Ascending aorta (tissue), 2 donors: Measurements from ENCODE around the gene XPNPEP3. TPM values are rescaled to one million over a fixed set of nuclear protein-coding genes. Genes with fewer than 3 reads are reported as not detected.

Experiments used
- DNase-seq, 2 donors: peaks; one replicate each; pipeline ENCODE4 v3.0.0-alpha.2; 2019; ENCODE audit warnings: low spot score in 2 of 2
- H3K27ac ChIP-seq, 2 donors: fragments of 200-600 bp; sonication (generic); one replicate each; pipeline ENCODE4 v1.5.1; 2016 to 2017; ENCODE audit warnings: mild to moderate bottlenecking in 1 of 2
- H3K27me3 ChIP-seq: fragments of 200-600 bp; sonication (generic); one replicate; pipeline ENCODE4 v1.5.1; 2017
- H3K36me3 ChIP-seq, 2 donors: fragments of 200-600 bp; sonication (generic); one replicate each; pipeline ENCODE4 v1.5.1; 2016
- H3K4me1 ChIP-seq, 2 donors: fragments of 200-600 bp; sonication (generic); one replicate each; pipeline ENCODE4 v1.5.1; 2016 to 2017; ENCODE audit warnings: mild to moderate bottlenecking in 1 of 2
- H3K4me3 ChIP-seq, 2 donors: fragments of 200-600 bp; sonication (generic); one replicate each; pipeline ENCODE4 v1.5.1; 2016 to 2017; ENCODE audit warnings: mild to moderate bottlenecking in 1 of 2
- H3K9me3 ChIP-seq, 2 donors: fragments of 200-600 bp; sonication (generic); one replicate each; pipeline ENCODE4 v1.5.1; 2016
- CTCF ChIP-seq, 3 experiments: fragments of 200-600 bp in 2 of 3; fragments of 450-650 bp in 1 of 3; sonication (generic) in 2 of 3; IDR thresholded peaks; one replicate each; pipeline ENCODE4 v1.5.1; 2016 to 2019; ENCODE audit warnings: antibody characterized with exemption in 3 of 3, mild to moderate bottlenecking in 1 of 3, moderate library complexity in 1 of 3
- intact Hi-C: fragments of 100-400 bp; cut with DNase I; formaldehyde crosslinking; loops from one replicate; pipeline ENCODE4 v1.15.1; 2023
- total RNA-seq: library from RNA; depleted of rRNA; stranded (reverse); fragments of >200 nt; gene quantifications from one replicate; pipeline ENCODE4 v1.1.0, GENCODE V29; 2016

The XPNPEP3 gene
- total RNA-seq, 1 donor from 2014 or later = 1.1 TPM

- peaks cover 5 to 29% of the 10 kb centered on the region in 2 donors for H3K36me3 ChIP-seq
- intact Hi-C loops = loop anchor here (1.0 to 5.0 kb wide), 9 partner anchors 29 to 515 kb away; partner anchors contain the start of genes ACO2, L3MBTL2, PHF5A and RANGAP1
- peak overlapping the region; percentile 78 to 83 for H3K4me3 ChIP-seq
- no peak for TF ChIP-seq CTCF (IDR thresholded peaks at IDR 0.05)
- DNase-seq = no peak
- H3K4me1 ChIP-seq = peaks cover 3 to 18% of the 10 kb centered on the region in 2 donors
- no peaks in the 10 kb centered on the region for H3K9me3 ChIP-seq
- H3K27ac ChIP-seq = peak overlapping the region; percentile 95
- H3K27me3 ChIP-seq = no peaks in the 10 kb centered on the region
These were observed 95.1 kb downstream of the XPNPEP3 start for GRCh38 chr22:40951795-40952605.

GRCh38 chr22:40953471-40953870 lies 96.5 kb downstream of the XPNPEP3 start:
- no peak for DNase-seq
- no peak overlapping the region for H3K4me3 ChIP-seq
- H3K27me3 ChIP-seq = no peaks in the 10 kb centered on the region
- intact Hi-C loops = loop anchor here (5.0 kb wide), 3 partner anchors 96 to 514 kb away; partner anchors contain the start of genes ACO2, PHF5A, ST13 and TEF
- peaks cover 12 to 33% of the 10 kb centered on the region in 2 donors for H3K36me3 ChIP-seq
- no peak for TF ChIP-seq CTCF (IDR thresholded peaks at IDR 0.05)
- H3K4me1 ChIP-seq = peaks cover 3 to 18% of the 10 kb centered on the region in 2 donors
- no peaks in the 10 kb centered on the region for H3K9me3 ChIP-seq
- no peak overlapping the region for H3K27ac ChIP-seq

GRCh38 chr22:40954113-40954512 lies 97.2 kb downstream of the XPNPEP3 start:
- intact Hi-C loops = loop anchor here (5.0 kb wide), 3 partner anchors 97 to 513 kb away; partner anchors contain the start of genes ACO2, PHF5A, ST13 and TEF
- no peak overlapping the region for H3K4me3 ChIP-seq

GRCh38 chr22:40955571-40955970 lies 98.6 kb downstream of the XPNPEP3 start:
- peaks cover 12 to 39% of the 10 kb centered on the region in 2 donors for H3K36me3 ChIP-seq
- no peak for DNase-seq
- intact Hi-C loops = no loop called here

More at GRCh38 chr22:40954113-40954512, 97.2 kb downstream of the XPNPEP3 start:
- Histone ChIP-seq H3K9me3 (no peaks in the 10 kb centered on the region), H3K36me3 (peaks cover 12 to 39% of the 10 kb centered on the region in 2 donors), H3K4me1 (peaks cover 3 to 18% of the 10 kb centered on the region in 2 donors), H3K27me3 (no peaks in the 10 kb centered on the region), H3K27ac (no peak overlapping the region)
- TF ChIP-seq CTCF (IDR thresholded peaks at IDR 0.05) = no peak
- no peak for DNase-seq

GRCh38 chr22:40957601-40958000 lies 100.7 kb downstream of the XPNPEP3 start:
- H3K9me3 ChIP-seq = no peaks in the 10 kb centered on the region
- no peak for DNase-seq
- no peak for TF ChIP-seq CTCF (IDR thresholded peaks at IDR 0.05)
- peaks cover 0 to 13% of the 10 kb centered on the region in 2 donors for H3K4me1 ChIP-seq
- H3K36me3 ChIP-seq = peaks cover 18 to 49% of the 10 kb centered on the region in 2 donors
- intact Hi-C loops = no loop called here
- H3K4me3 ChIP-seq = no peak overlapping the region
- no peaks in the 10 kb centered on the region for H3K27me3 ChIP-seq
- H3K27ac ChIP-seq = no peak overlapping the region

More at GRCh38 chr22:40955571-40955970, 98.6 kb downstream of the XPNPEP3 start:
- Histone ChIP-seq H3K4me3 (no peak overlapping the region), H3K4me1 (peaks cover 3 to 17% of the 10 kb centered on the region in 2 donors), H3K27ac (no peak overlapping the region), H3K27me3 (no peaks in the 10 kb centered on the region), H3K9me3 (no peaks in the 10 kb centered on the region)
- no peak for TF ChIP-seq CTCF (IDR thresholded peaks at IDR 0.05)
